Stimulated activated CD4-positive, alpha-beta T cell treated with anti-CD3 and anti-CD28 coated beads, Interleukin-4, amount 100 ng/mL, for 48 hours (primary cell): ENCODE results near the gene TSPAN12.

Experiments used
- DNase-seq, 2 donors: peaks; one replicate each; pipeline ENCODE4 v3.0.0-alpha.2; 2020; ENCODE audit warnings: low read depth in 2 of 2

TSPAN12 gene

GRCh38 chr7:120760050-120760449, 97.9 kb downstream of the TSPAN12 start:
- no peak for DNase-seq

GRCh38 chr7:120743128-120743527, 114.8 kb downstream of the TSPAN12 start:
- no peak for DNase-seq

GRCh38 chr7:120742372-120742771, 115.6 kb downstream of the TSPAN12 start:
- DNase-seq, result no peak

GRCh38 chr7:120741371-120742042, 116.4 kb downstream of the TSPAN12 start:
- DNase-seq, result no peak

GRCh38 chr7:120740348-120740747, 117.6 kb downstream of the TSPAN12 start:
- no peak for DNase-seq

GRCh38 chr7:120738816-120739215, 119.1 kb downstream of the TSPAN12 start:
- DNase-seq, result no peak
